PC-9 (cell line): ENCODE measurements around the gene CCDC88C. TPM values are rescaled to one million over a fixed set of nuclear protein-coding genes. Genes with fewer than 3 reads are reported as not detected.
A peak's percentile ranks its signal among the peaks of the same experiment; 100 is the strongest.

ENCODE experiments used
- BruUV-seq: library from RNA; stranded (reverse); fragments of 400-500 nt; replicated peaks from 2 replicates; lab custom pipeline; 2021; lab: Mats Ljungman, UMichigan
- CTCF ChIA-PET: fragments of 300-600 bp; sonication (Branson Sonifier 250); formaldehyde crosslinking; loops from one replicate; lab custom pipeline; 2022; ENCODE audit warnings: antibody characterized with exemption; lab: Charles Lee
- POLR2A ChIA-PET: fragments of 300-600 bp; sonication (Branson Sonifier 250); formaldehyde crosslinking; loops from one replicate; lab custom pipeline; 2022; ENCODE audit warnings: antibody characterized with exemption; ENCODE audit not compliant: unreplicated experiment; lab: Charles Lee
- DNase-seq, 2 experiments: peaks; one replicate each; pipeline versions ENCODE4 v3.0.0 to v3.0.0-alpha.2; 2015 to 2022; ENCODE audit warnings: mixed read lengths in 1 of 2
- H2AFZ ChIP-seq: fragments of 200-600 bp; sonication (generic); 2 replicates; pipeline ENCODE4 v1.8.1; 2017; ENCODE audit warnings: antibody characterized with exemption
- H3F3A ChIP-seq: fragments of 200-600 bp; sonication (generic); 2 replicates; pipeline ENCODE4 v1.8.1; 2017; ENCODE audit warnings: antibody characterized with exemption, mild to moderate bottlenecking, low read depth; ENCODE audit not compliant: insufficient read depth
- H3K27ac ChIP-seq: fragments of 200-600 bp; sonication (generic); 2 replicates; pipeline ENCODE4 v1.6.1; 2016; ENCODE audit warnings: mixed run types
- H3K27me3 ChIP-seq: fragments of 200-600 bp; sonication (generic); 2 replicates; pipeline ENCODE4 v1.6.1; 2016; ENCODE audit warnings: low read depth, mixed run types; ENCODE audit not compliant: insufficient read depth
- H3K36me3 ChIP-seq: fragments of 200-600 bp; sonication (generic); 2 replicates; pipeline ENCODE4 v1.6.1; 2016; ENCODE audit warnings: low read depth, mixed run types
- H3K4me1 ChIP-seq: fragments of 200-600 bp; sonication (generic); replicated peaks from 2 replicates; pipeline ENCODE4 v1.6.1; 2016; ENCODE audit warnings: mixed run types; ENCODE audit not compliant: insufficient read depth
- H3K4me2 ChIP-seq: fragments of 200-600 bp; sonication (generic); 2 replicates; pipeline ENCODE4 v1.6.1; 2017; ENCODE audit warnings: mixed run types
- H3K4me3 ChIP-seq: fragments of 200-600 bp; sonication (generic); 2 replicates; pipeline ENCODE4 v1.6.1; 2016; ENCODE audit warnings: mixed run types
- H3K79me2 ChIP-seq: fragments of 200-600 bp; sonication (generic); 2 replicates; pipeline ENCODE4 v1.6.1; 2017; ENCODE audit warnings: low read depth, mixed run types
- H3K9me2 ChIP-seq: fragments of 200-600 bp; sonication (generic); 2 replicates; pipeline ENCODE4 v1.8.1; 2017; ENCODE audit warnings: mild to moderate bottlenecking; ENCODE audit not compliant: insufficient read depth
- H3K9me3 ChIP-seq: fragments of 200-600 bp; sonication (generic); 2 replicates; pipeline ENCODE4 v1.8.1; 2016; ENCODE audit warnings: low read depth; ENCODE audit not compliant: insufficient read depth
- H4K20me1 ChIP-seq: fragments of 200-600 bp; sonication (generic); 2 replicates; pipeline ENCODE4 v1.8.1; 2017; ENCODE audit not compliant: insufficient read depth
- CTCF ChIP-seq: fragments of 200-600 bp; sonication (generic); conservative IDR thresholded peaks from 2 replicates; pipeline ENCODE4 v1.6.1; 2017; ENCODE audit warnings: mixed run types, antibody characterized with exemption, mild to moderate bottlenecking, moderate library complexity
- EZH2 ChIP-seq: fragments of 200-600 bp; sonication (generic); IDR thresholded peaks from 2 replicates; pipeline ENCODE4 v1.8.0; 2017; ENCODE audit warnings: antibody characterized with exemption, low read depth
- intact Hi-C: fragments of 100-400 bp; cut with micrococcal nuclease; formaldehyde crosslinking; loops from one replicate; pipeline ENCODE4 v1.10.0; 2022; ENCODE audit not compliant: unreplicated experiment
- total RNA-seq: library from RNA; stranded (reverse); gene quantifications from 2 replicates; pipeline ENCODE4 v1.2.3, GENCODE V29; 2021

The CCDC88C gene
- total RNA-seq, 1 experiment from 2014 or later: 7.4 TPM

DNA sequence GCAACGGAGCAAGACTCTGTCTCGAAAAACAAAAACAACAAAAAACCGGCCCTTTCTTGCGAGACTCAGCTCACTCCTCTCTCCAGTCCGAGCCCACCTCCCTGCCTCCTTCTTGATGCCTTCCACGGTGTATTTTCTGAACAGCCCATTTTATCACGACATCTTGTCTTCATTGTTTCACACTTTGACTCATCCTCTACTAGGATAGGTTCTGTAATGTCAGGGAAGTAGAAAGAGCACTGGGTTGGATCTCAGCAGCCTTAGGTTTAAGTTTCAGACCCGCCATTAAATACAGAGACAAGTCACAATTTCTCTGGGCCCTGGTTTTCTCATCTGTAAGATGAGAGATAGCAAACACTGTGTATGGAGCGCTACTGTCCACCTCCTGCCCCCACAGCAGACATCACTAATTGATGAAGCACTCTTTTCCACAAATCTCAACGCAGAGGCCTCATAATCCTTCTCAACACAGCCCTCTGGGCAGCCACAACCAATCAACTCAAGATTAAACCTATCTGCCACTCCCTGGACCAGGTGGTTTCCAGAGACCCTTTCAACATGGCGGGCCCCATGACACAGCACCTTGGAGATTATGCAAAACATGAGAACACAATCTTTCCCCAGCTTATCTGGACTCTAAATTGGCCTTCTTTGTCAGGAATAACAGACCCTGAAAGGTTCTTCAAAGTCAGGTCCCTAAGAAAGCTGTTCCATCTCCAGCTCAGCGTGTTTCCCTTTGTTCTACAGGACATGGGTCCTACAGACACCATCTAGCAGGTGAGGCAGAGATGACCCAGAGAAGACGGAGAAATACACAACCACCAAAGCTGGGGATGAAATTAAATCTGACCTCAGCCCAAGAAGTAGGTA, 35.6 kb downstream of the CCDC88C start:
- intact Hi-C loops: no loop called here

DNA sequence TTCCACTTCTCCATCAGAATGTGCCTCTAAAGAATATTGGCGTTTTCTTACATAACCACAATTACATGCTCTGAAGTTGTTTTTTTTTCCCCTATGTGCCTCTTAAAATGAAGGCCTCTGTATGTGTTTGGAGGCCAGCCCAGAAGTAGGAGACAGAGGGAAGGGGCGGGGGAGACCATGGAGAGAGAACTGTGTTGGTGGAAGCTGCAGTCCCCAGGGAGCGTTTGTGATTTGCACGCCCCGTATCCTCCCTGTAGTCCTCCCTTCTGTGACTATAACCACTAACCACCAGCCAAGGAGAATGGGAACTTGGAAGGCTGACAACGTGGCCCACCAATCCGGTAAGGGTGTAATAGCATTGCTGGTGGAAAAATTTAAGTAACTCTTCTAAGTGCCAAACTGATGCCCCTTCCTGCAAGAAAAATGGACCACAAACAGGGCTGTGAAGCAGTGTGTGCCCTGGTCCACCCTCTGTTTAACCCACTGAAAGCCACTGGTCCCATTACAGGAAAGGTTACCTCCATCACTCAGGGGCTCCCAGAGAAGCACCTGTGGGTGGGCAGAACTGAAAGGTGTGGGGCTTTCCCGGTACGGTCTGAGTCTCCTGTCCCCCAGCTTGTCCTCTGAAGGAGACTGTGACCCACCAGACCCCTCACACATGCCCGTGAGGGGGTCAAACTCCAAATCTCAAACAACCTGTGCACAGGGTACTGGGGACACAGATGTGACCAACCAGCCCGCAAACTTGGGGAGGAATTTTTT, 36.8 kb downstream of the CCDC88C start:
- H3F3A ChIP-seq: peaks cover 10% of the 10 kb centered on the region; the same call in 1 of the 2 replicates
- no peak overlapping the region for H3K27ac ChIP-seq
- peaks cover 17% of the 10 kb centered on the region for H3K79me2 ChIP-seq
- peaks cover 41% of the 10 kb centered on the region for H3K4me1 ChIP-seq
- H3K27me3 ChIP-seq: no peaks in the 10 kb centered on the region
- ChIA-PET CTCF (no interaction called here), POLR2A (no interaction called here)
- intact Hi-C loops: no loop called here
- no peak for TF ChIP-seq CTCF
- no peak overlapping the region for H3K4me2 ChIP-seq
- no peaks in the 10 kb centered on the region for H3K9me3 ChIP-seq
- no peak overlapping the region for H2AFZ ChIP-seq
- no TSS peak for BruUV-seq
- DNase-seq: no peak
- no peaks in the 10 kb centered on the region for H4K20me1 ChIP-seq
- no peaks in the 10 kb centered on the region for H3K9me2 ChIP-seq
- no peak overlapping the region for H3K4me3 ChIP-seq
- no peaks in the 10 kb centered on the region for H3K36me3 ChIP-seq

More for the DNA sequence above, 35.6 kb downstream of the CCDC88C start:
- H3K27ac ChIP-seq: no peak overlapping the region
- no peak overlapping the region for H3K4me2 ChIP-seq
- no peaks in the 10 kb centered on the region for H3K27me3 ChIP-seq
- no TSS peak for BruUV-seq
- no peak for TF ChIP-seq EZH2
- no peak for TF ChIP-seq CTCF
- CTCF ChIA-PET: no interaction called here
- no peak overlapping the region for H2AFZ ChIP-seq
- POLR2A ChIA-PET: no interaction called here
- DNase-seq: no peak
- H3F3A ChIP-seq: peaks cover 10% of the 10 kb centered on the region; the same call in 1 of the 2 replicates
- peaks cover 41% of the 10 kb centered on the region for H3K4me1 ChIP-seq
- H3K9me3 ChIP-seq: no peaks in the 10 kb centered on the region
- H3K36me3 ChIP-seq: no peaks in the 10 kb centered on the region
- no peaks in the 10 kb centered on the region for H3K9me2 ChIP-seq
- peaks cover 14% of the 10 kb centered on the region for H3K79me2 ChIP-seq
- H3K4me3 ChIP-seq: no peak overlapping the region
- H4K20me1 ChIP-seq: no peaks in the 10 kb centered on the region

DNA sequence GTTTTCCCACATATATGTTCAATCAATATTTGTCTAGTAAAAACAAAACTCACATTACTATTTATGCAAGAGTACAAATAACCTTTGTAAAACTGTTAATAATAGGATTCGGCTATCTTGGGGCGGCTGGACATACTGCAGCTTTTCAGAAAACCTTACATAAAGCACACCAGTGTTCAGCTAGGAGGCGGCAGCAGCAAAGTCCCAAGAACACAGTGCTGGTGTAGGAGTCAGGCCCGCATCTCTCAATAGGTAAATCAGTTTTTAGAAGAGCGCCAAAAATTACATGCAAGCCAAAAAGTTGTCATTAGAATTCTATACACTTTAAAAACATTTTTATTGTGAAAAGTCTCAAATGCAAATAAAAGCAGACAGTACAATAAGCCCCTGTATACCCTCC, 37.5 kb downstream of the CCDC88C start:
- no peak overlapping the region for H3K4me3 ChIP-seq
- no peaks in the 10 kb centered on the region for H3K9me2 ChIP-seq
- H3K4me2 ChIP-seq: no peak overlapping the region
- intact Hi-C loops: no loop called here
- no peaks in the 10 kb centered on the region for H4K20me1 ChIP-seq
- H2AFZ ChIP-seq: no peak overlapping the region
- peak overlapping the region; percentile 64; the same call in 1 of the 2 replicates for H3K27ac ChIP-seq
- H3F3A ChIP-seq: peaks cover 10% of the 10 kb centered on the region; the same call in 1 of the 2 replicates
- no peaks in the 10 kb centered on the region for H3K27me3 ChIP-seq
- ChIA-PET POLR2A (no interaction called here), CTCF (no interaction called here)
- H3K79me2 ChIP-seq: peaks cover 17% of the 10 kb centered on the region
- BruUV-seq: no TSS peak
- H3K36me3 ChIP-seq: no peaks in the 10 kb centered on the region
- H3K9me3 ChIP-seq: no peaks in the 10 kb centered on the region
- no peak for DNase-seq
- H3K4me1 ChIP-seq: peaks cover 41% of the 10 kb centered on the region
- no peak for TF ChIP-seq CTCF
- no peak for TF ChIP-seq EZH2
